ENCODE results near the gene ARHGEF7.

GRCh38 chr13:111210091-111210490 lies 95.0 kb downstream of the ARHGEF7 start:
- TF ChIP-seq CTCF (IDR thresholded peaks at IDR 0.05) (no peak), POLR2A (IDR thresholded peaks at IDR 0.05) (no peak)
